Midbrain (tissue), 1 donor: ENCODE data around the gene OR51I1.

Experiments used
- DNase-seq: peaks from one replicate; lab custom pipeline; 2025; lab: John Stamatoyannopoulos, UW

Gene OR51I1, protein sequence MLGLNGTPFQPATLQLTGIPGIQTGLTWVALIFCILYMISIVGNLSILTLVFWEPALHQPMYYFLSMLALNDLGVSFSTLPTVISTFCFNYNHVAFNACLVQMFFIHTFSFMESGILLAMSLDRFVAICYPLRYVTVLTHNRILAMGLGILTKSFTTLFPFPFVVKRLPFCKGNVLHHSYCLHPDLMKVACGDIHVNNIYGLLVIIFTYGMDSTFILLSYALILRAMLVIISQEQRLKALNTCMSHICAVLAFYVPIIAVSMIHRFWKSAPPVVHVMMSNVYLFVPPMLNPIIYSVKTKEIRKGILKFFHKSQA

GRCh38 chr11:5441414-5441813, at the start of gene OR51I1:
TSS of gene OR51I1 (minus strand) at chr11:5441514. CDS start at chr11:5441514, 0 bp downstream.
- no peak for DNase-seq

GRCh38 chr11:5489576-5490357, 48.5 kb upstream of the OR51I1 start:
- no peak for DNase-seq

DNA sequence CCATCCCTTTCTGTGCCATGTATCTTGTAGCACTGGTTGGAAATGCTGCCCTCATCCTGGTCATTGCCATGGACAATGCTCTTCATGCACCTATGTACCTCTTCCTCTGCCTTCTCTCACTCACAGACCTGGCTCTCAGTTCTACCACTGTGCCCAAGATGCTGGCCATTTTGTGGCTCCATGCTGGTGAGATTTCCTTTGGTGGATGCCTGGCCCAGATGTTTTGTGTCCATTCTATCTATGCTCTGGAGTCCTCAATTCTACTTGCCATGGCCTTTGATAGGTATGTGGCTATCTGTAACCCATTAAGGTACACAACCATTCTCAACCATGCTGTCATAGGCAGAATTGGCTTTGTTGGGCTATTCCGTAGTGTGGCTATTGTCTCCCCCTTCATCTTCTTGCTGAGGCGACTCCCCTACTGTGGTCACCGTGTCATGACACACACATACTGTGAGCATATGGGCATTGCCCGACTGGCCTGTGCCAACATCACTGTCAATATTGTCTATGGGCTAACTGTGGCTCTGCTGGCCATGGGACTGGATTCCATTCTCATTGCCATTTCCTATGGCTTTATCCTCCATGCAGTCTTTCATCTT, 47.6 kb upstream of the OR51I1 start:
- no peak for DNase-seq

- DNase-seq, result no peak
These were observed 47.1 kb upstream of the OR51I1 start, which contains the start of gene OR52D1 for GRCh38 chr11:5488385-5488784. TSS of gene OR52D1 (plus strand) at chr11:5488685. CDS start at chr11:5488707, 22 bp downstream.

DNA sequence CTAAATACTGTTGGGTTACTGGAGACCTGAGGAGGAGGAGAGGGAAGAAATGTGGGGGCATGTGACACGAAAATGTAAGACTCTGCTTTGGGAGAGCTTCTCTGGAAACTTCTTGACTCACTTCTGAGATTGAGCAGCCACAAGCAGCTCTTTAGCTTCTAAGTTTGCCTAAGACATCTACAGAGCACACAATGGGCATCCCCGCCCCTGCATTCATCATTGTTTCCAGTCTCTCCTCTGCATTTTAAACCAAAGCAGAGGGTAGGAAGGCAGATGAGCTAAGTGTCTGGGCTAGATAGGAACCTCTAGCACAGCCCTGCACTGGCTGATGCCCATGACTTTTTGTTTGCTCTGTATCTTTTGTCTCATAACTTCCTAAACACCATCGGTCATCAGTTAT, 45.1 kb upstream of the OR51I1 start:
- DNase-seq, result no peak

DNA sequence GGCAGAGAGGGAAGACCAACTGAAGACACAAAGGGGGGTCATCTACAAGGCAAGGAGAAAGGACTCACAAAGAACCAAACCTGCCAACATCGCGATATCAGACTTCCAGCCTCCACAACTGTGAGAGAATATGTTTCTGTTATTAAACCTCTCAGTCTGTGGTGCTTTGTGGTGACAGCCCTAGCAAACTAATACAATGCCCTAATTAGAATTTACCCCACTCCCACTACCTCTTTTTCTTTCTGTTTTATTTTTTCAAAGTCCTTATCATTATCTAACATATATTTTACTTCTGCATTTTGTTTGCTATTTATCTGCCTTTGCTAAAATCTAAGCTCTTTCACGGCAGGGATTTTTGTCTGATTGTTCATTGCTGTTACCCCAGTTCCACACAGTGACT, 44.7 kb upstream of the OR51I1 start:
- no peak for DNase-seq

- peak; percentile 31 for DNase-seq
These were observed 35.0 kb upstream of the OR51I1 start for GRCh38 chr11:5476186-5476819.

DNA sequence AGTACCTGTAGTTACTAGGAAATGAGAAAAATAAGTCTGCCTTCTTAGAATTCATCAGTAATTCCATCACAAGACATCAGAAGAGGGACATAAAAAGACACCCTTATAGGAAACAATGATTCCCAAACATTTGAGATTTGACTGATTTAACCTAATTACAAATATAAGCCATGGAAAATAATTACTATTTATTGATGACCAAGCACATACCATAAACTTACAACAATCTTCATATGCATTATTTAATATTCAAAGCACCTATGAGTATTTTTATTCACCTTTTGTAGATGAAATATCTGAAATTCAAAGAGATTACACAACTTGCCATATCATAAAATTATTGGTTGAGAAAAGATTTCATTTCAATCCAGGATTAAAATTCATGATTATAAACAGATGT, 32.6 kb upstream of the OR51I1 start:
- no peak for DNase-seq

- no peak for DNase-seq
These were observed 26.2 kb upstream of the OR51I1 start for GRCh38 chr11:5467527-5467926.

GRCh38 chr11:5460983-5461621, 19.8 kb upstream of the OR51I1 start:
- no peak for DNase-seq

DNA sequence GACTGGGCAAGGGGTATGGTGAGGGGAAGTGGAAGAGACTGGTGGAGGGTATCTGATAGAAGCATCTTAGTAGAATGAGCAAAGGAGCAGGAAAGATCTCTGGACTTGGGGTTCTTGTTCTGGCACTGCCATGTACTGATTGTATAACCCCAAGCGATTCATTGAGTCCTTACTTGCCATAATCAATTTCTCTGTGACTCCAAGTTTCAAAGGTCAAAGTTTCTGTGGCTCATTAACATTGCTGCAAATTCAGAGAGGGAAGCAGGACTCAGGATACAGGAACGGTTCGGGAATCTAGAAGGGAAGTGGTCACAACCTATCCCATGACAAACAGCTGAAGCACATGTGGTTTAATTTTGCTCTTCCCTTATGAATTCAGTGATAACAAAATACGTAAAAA, 8.1 kb upstream of the OR51I1 start:
- no peak for DNase-seq

DNA sequence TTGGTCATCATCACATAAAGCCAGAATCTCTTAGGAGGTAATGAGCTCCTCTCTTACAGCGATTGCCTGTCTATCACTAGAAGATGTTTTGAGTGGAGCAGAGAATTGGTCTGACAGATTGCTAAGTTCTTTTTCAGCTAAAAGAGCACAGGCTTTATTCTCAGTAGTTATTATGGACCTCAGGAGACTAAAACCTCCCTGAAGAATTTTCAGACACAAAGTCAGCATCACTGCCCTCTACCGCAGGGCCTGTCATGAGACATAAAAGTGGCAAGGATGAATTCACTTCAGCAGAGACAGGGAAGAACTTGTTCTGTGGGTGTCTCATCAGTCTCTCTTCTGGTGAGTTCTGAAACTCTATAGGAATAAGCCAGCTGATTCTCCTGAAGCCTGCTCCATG, 7.7 kb upstream of the OR51I1 start, which contains the start of gene OR51I2:
TSS of gene OR51I2 (plus strand) at position 301 of the 400 bp plus-strand sequence. CDS start 4,166 bp downstream, outside the sequence.
- no peak for DNase-seq

GRCh38 chr11:5443835-5444393, 2.6 kb upstream of the OR51I1 start:
- no peak for DNase-seq

DNA sequence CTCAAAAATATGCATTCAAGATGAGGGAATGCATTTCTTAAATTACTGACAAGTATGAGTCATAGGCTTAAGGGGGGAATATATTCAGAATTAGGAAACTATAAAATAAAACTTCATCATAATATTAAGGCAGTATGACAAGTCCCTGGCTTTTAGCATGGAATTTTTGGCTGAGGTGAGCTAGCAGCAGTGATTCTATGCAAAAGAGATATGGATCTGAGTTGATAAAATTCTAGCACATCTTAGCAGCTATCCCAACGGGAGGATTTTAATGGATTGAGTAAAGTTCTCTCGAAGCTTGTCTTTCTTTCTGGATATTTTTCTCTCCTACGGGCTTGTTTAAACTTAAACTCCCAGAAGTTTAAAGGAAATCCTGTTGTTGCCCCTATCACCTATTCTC, 18.2 kb downstream of the OR51I1 start:
- DNase-seq, result no peak

- no peak for DNase-seq
These were observed 19.5 kb downstream of the OR51I1 start, which contains the start of gene OR51Q1 for GRCh38 chr11:5421811-5422210. TSS of gene OR51Q1 (plus strand) at chr11:5422111. CDS start at chr11:5422201, 90 bp downstream.

GRCh38 chr11:5420993-5421392, 20.3 kb downstream of the OR51I1 start:
- DNase-seq, result no peak

- DNase-seq, result no peak
These were observed 36.1 kb downstream of the OR51I1 start for GRCh38 chr11:5405173-5405572.

GRCh38 chr11:5398936-5399335, 42.4 kb downstream of the OR51I1 start:
- no peak for DNase-seq

DNA sequence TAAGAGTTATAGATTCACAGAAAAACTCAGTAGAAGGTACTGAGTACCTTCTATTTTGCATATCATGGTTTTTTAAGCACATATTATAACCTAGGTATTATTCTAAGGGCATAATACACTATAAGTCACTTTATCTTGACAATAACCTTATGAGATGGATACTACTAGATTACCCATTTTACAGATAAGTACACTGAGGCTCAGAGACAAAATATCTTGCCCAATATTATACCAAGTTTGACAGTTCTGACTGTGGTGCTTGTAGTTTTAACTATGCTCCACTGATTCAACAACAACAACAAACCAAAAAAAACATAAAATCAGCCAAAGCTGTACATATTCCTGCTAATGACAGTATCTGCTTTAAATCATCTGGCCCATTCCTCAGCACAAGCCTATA, 47.2 kb downstream of the OR51I1 start:
- no peak for DNase-seq
